Measurements from ENCODE around the gene ZSCAN12. TPM values are rescaled to one million over a fixed set of nuclear protein-coding genes. Genes with fewer than 3 reads are reported as not detected.

The ZSCAN12 gene
- total and polyA plus RNA-seq, 2 of the 13 experiments (the other 11 are each of a cell fraction or from before 2014, with no cell fraction given): 2.8 to 8.9 TPM

- peak; percentile 63; the same call in 1 of the 2 replicates for TF ChIP-seq ZNF652 (CRISPR knock-in tag; IDR thresholded peaks at IDR 0.05; ENCODE audit: borderline replicate concordance, low read depth)
- TF ChIP-seq ZFP37 (CRISPR knock-in tag; IDR thresholded peaks at IDR 0.05; ENCODE audit: borderline replicate concordance): no peak
- no peak for TF ChIP-seq TBP (CRISPR knock-in tag; IDR thresholded peaks at IDR 0.05)
- no peak for TF ChIP-seq ZNF383 (CRISPR knock-in tag; IDR thresholded peaks at IDR 0.05; ENCODE audit: borderline replicate concordance)
- TF ChIP-seq, protein P1, sequence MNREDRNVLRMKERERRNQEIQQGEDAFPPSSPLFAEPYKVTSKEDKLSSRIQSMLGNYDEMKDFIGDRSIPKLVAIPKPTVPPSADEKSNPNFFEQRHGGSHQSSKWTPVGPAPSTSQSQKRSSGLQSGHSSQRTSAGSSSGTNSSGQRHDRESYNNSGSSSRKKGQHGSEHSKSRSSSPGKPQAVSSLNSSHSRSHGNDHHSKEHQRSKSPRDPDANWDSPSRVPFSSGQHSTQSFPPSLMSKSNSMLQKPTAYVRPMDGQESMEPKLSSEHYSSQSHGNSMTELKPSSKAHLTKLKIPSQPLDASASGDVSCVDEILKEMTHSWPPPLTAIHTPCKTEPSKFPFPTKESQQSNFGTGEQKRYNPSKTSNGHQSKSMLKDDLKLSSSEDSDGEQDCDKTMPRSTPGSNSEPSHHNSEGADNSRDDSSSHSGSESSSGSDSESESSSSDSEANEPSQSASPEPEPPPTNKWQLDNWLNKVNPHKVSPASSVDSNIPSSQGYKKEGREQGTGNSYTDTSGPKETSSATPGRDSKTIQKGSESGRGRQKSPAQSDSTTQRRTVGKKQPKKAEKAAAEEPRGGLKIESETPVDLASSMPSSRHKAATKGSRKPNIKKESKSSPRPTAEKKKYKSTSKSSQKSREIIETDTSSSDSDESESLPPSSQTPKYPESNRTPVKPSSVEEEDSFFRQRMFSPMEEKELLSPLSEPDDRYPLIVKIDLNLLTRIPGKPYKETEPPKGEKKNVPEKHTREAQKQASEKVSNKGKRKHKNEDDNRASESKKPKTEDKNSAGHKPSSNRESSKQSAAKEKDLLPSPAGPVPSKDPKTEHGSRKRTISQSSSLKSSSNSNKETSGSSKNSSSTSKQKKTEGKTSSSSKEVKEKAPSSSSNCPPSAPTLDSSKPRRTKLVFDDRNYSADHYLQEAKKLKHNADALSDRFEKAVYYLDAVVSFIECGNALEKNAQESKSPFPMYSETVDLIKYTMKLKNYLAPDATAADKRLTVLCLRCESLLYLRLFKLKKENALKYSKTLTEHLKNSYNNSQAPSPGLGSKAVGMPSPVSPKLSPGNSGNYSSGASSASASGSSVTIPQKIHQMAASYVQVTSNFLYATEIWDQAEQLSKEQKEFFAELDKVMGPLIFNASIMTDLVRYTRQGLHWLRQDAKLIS (CRISPR knock-in tag; IDR thresholded peaks at IDR 0.05): no peak
- peak; percentile 83 for TF ChIP-seq PHF21A (CRISPR knock-in tag; IDR thresholded peaks at IDR 0.05)
- TF ChIP-seq MLXIP (CRISPR knock-in tag; IDR thresholded peaks at IDR 0.05; ENCODE audit: borderline replicate concordance): no peak
- peak; percentile 77 for TF ChIP-seq ERF (CRISPR knock-in tag; IDR thresholded peaks at IDR 0.05)
- TF ChIP-seq, protein P2, sequence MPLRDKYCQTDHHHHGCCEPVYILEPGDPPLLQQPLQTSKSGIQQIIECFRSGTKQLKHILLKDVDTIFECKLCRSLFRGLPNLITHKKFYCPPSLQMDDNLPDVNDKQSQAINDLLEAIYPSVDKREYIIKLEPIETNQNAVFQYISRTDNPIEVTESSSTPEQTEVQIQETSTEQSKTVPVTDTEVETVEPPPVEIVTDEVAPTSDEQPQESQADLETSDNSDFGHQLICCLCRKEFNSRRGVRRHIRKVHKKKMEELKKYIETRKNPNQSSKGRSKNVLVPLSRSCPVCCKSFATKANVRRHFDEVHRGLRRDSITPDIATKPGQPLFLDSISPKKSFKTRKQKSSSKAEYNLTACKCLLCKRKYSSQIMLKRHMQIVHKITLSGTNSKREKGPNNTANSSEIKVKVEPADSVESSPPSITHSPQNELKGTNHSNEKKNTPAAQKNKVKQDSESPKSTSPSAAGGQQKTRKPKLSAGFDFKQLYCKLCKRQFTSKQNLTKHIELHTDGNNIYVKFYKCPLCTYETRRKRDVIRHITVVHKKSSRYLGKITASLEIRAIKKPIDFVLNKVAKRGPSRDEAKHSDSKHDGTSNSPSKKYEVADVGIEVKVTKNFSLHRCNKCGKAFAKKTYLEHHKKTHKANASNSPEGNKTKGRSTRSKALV (CRISPR knock-in tag; IDR thresholded peaks at IDR 0.05): no peak
- TF ChIP-seq NR1H2 (CRISPR knock-in tag; IDR thresholded peaks at IDR 0.05; ENCODE audit: borderline replicate concordance, low read depth): no peak
- peak; percentile 52; the same call in 1 of the 2 replicates for TF ChIP-seq ZNF614 (CRISPR knock-in tag; IDR thresholded peaks at IDR 0.05; ENCODE audit: borderline replicate concordance)
- no peak for TF ChIP-seq HNRNPH1 (optimal IDR thresholded peaks at IDR 0.05; ENCODE audit: low read depth, low read length)
- peak; percentile 58; the same call in 1 of the 2 replicates for TF ChIP-seq RFXANK (CRISPR knock-in tag; IDR thresholded peaks at IDR 0.05)
- peak; percentile 70; the same call in 1 of the 2 replicates for TF ChIP-seq KLF11 (CRISPR knock-in tag; IDR thresholded peaks at IDR 0.05)
- TF ChIP-seq FOXA3 (CRISPR knock-in tag; IDR thresholded peaks at IDR 0.05): peak; percentile 56
- TF ChIP-seq, protein P3, sequence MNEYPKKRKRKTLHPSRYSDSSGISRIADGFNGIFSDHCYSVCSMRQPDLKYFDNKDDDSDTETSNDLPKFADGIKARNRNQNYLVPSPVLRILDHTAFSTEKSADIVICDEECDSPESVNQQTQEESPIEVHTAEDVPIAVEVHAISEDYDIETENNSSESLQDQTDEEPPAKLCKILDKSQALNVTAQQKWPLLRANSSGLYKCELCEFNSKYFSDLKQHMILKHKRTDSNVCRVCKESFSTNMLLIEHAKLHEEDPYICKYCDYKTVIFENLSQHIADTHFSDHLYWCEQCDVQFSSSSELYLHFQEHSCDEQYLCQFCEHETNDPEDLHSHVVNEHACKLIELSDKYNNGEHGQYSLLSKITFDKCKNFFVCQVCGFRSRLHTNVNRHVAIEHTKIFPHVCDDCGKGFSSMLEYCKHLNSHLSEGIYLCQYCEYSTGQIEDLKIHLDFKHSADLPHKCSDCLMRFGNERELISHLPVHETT (CRISPR knock-in tag; conservative IDR thresholded peaks at IDR 0.05): 0 out of 2 replicates have a peak, but pooled peaks have one; percentile 45
- peak; percentile 33; the same call in 1 of the 2 replicates for TF ChIP-seq THAP11 (CRISPR knock-in tag; IDR thresholded peaks at IDR 0.05)
- peak; percentile 49 for TF ChIP-seq SALL1 (CRISPR knock-in tag; IDR thresholded peaks at IDR 0.05)
- TF ChIP-seq ZNF17 (CRISPR knock-in tag; IDR thresholded peaks at IDR 0.05): no peak
- TF ChIP-seq ZNF749 (CRISPR knock-in tag; IDR thresholded peaks at IDR 0.05; ENCODE audit: borderline replicate concordance): no peak
These were observed 43.5 kb downstream of the ZSCAN12 start (continued) for GRCh38 chr6:28355743-28356665.

All from HepG2 (cell line).